HFFc6 (cell line): ENCODE measurements around the gene DXO. TPM values are rescaled to one million over a fixed set of nuclear protein-coding genes. Genes with fewer than 3 reads are reported as not detected.
"Not testable (repeated sequence)": the region's sequence is repeated elsewhere in the genome, so short reads cannot be mapped to it uniquely, and the experiment has no call there.

Experiments
- DNase-seq: peaks from one replicate; pipeline ENCODE4 v3.0.0-alpha.2; 2018
- H3K27ac Mint-ChIP-seq: 2 replicates; pipeline ENCODE4 v1.8.0; 2020; ENCODE audit warnings: mild to moderate bottlenecking, mixed read lengths
- H3K27me3 Mint-ChIP-seq: 2 replicates; pipeline ENCODE4 v1.8.0; 2021; ENCODE audit warnings: mild to moderate bottlenecking, moderate library complexity, mixed read lengths; ENCODE audit not compliant: insufficient read depth
- H3K36me3 Mint-ChIP-seq: 2 replicates; pipeline ENCODE4 v1.8.0; 2021; ENCODE audit warnings: low read depth, mixed read lengths
- H3K4me1 Mint-ChIP-seq: 2 replicates; pipeline ENCODE4 v1.8.0; 2020; ENCODE audit warnings: low read depth, mixed read lengths
- H3K4me3 Mint-ChIP-seq: 2 replicates; pipeline ENCODE4 v1.8.0; 2020; ENCODE audit warnings: mild to moderate bottlenecking, moderate library complexity, mixed read lengths
- H3K9me3 Mint-ChIP-seq: 2 replicates; pipeline ENCODE4 v1.8.0; 2020; ENCODE audit warnings: mild to moderate bottlenecking, mixed read lengths
- long read RNA-seq: library from polyadenylated mRNA; unstranded; transcript quantifications from one replicate; pipeline ENCODE4 v2.0.0, GENCODE V29; 2019
- total RNA-seq, 6 experiments: library from RNA; stranded (reverse); fragmentation: NEBNext Ultra II Directional; extraction: Animal tissue kit (Norgen Biotek cat#: 25700); gene quantifications; 2 replicates in 1 of 6; 3 replicates in 5 of 6; pipeline ENCODE4 v1.2.3, GENCODE V29; 2021
- TF ChIP-seq, protein P1 (sequence below): fragments of 200-600 bp; sonication (generic); IDR thresholded peaks from 2 replicates; pipeline ENCODE4 v1.5.0; 2021; ENCODE audit warnings: antibody characterized with exemption, mild to moderate bottlenecking

Gene DXO
- 10 to 100 TPM; 14.1 to 20.5 (median 16.5) TPM for total RNA-seq
- long read RNA-seq, transcript DXO-201 (7 exons, 1,628 nt) = major isoform, 11 of 24 reads
- long read RNA-seq, partial matches to known transcripts = 3 of 24 reads
- long read RNA-seq, other reads (novel, unspliced or antisense) = 9 of 24 reads

DNA sequence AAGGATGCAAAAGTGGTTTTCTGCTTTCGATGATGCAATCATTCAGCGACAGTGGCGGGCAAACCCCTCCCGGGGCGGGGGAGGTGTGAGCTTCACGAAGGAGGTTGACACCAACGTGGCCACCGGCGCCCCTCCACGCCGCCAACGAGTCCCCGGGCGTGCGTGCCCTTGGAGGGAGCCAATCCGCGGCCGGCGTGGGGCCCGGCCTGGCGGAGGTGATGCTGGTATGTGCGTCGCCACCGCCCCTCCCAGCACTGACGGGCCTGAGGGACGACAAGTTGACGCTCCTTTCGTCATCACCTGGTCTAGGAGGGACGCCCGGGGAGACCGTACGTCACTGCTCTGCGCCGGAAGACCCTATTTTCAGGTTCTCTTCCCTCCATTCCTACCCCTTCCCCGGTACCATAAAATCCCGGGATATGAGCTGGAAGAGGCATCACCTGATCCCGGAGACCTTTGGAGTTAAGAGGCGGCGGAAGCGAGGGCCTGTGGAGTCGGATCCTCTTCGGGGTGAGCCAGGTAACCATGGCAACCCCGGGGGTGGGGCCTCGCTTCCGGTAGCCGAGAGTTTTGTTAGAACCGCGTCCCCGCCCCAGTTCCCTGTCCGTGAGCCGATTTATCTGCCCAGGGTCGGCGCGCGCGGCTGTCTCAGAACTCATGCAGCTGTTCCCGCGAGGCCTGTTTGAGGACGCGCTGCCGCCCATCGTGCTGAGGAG is at the start of gene DXO:
DXO (minus strand) TSS at position 146 of the 716 bp plus-strand sequence. CDS start 463 bp downstream, outside the sequence.
- peaks cover 29% of the 10 kb centered on the region for H3K36me3 Mint-ChIP-seq
- peak; percentile 98 for DNase-seq
- peak within 1 kb of the TSS; percentile 96 for H3K27ac Mint-ChIP-seq
- TF ChIP-seq, protein P1, sequence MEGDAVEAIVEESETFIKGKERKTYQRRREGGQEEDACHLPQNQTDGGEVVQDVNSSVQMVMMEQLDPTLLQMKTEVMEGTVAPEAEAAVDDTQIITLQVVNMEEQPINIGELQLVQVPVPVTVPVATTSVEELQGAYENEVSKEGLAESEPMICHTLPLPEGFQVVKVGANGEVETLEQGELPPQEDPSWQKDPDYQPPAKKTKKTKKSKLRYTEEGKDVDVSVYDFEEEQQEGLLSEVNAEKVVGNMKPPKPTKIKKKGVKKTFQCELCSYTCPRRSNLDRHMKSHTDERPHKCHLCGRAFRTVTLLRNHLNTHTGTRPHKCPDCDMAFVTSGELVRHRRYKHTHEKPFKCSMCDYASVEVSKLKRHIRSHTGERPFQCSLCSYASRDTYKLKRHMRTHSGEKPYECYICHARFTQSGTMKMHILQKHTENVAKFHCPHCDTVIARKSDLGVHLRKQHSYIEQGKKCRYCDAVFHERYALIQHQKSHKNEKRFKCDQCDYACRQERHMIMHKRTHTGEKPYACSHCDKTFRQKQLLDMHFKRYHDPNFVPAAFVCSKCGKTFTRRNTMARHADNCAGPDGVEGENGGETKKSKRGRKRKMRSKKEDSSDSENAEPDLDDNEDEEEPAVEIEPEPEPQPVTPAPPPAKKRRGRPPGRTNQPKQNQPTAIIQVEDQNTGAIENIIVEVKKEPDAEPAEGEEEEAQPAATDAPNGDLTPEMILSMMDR = no peak
- peak within 1 kb of the TSS; percentile 92 for H3K4me3 Mint-ChIP-seq
- H3K4me1 Mint-ChIP-seq = peaks cover 37% of the 10 kb centered on the region
- peaks cover 20% of the 10 kb centered on the region for H3K27me3 Mint-ChIP-seq
- H3K9me3 Mint-ChIP-seq = peaks cover 3% of the 10 kb centered on the region; the same call in 1 of the 2 replicates

DNA sequence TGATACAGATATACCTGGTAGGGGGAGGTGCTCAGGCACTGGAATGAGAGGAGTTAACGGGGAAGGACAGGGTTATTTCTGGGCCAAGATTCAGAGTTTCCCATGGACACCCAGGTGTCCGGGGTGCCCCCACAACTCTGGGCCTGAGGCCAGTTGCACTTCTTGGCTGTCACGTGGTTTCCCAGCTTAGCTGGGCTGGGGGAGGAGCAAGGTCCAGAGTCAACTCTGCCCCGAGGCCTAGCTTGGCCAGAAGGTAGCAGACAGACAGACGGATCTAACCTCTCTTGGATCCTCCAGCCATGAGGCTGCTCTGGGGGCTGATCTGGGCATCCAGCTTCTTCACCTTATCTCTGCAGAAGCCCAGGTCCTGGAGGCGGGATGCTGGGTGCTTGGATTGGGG is 42.6 kb upstream of the DXO start, which contains the start of gene C4B:
C4B (plus strand) TSS at position 249 of the 400 bp plus-strand sequence; CDS start at position 300, 51 bp downstream.
- H3K4me1 Mint-ChIP-seq, H3K4me3 Mint-ChIP-seq, DNase-seq, H3K9me3 Mint-ChIP-seq, H3K27me3 Mint-ChIP-seq, H3K36me3 Mint-ChIP-seq, H3K27ac Mint-ChIP-seq: not testable (repeated sequence)

DNA sequence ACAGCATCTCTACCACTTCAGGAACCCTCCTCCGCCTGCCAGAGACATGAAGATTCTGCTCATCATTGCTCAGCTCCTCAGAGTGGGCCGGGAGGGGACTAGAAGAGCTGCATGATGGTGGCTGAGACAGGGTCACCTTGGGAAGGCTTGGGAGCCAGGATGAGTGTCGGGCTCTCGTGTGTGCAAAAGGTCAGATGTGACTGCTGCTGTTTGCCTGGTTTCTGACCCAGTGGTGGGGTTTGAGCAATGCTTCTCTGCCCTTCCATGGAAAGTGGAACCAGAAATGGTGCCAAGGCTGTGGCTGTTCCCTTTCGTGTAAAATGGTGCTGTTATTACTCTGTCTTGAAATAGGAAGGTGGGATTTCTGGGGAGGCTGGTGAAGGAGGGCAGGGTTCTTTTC is 41.8 kb upstream of the DXO start:
- not testable (repeated sequence) for DNase-seq, H3K27ac Mint-ChIP-seq, H3K36me3 Mint-ChIP-seq, H3K27me3 Mint-ChIP-seq, H3K4me3 Mint-ChIP-seq, H3K9me3 Mint-ChIP-seq, H3K4me1 Mint-ChIP-seq

DNA sequence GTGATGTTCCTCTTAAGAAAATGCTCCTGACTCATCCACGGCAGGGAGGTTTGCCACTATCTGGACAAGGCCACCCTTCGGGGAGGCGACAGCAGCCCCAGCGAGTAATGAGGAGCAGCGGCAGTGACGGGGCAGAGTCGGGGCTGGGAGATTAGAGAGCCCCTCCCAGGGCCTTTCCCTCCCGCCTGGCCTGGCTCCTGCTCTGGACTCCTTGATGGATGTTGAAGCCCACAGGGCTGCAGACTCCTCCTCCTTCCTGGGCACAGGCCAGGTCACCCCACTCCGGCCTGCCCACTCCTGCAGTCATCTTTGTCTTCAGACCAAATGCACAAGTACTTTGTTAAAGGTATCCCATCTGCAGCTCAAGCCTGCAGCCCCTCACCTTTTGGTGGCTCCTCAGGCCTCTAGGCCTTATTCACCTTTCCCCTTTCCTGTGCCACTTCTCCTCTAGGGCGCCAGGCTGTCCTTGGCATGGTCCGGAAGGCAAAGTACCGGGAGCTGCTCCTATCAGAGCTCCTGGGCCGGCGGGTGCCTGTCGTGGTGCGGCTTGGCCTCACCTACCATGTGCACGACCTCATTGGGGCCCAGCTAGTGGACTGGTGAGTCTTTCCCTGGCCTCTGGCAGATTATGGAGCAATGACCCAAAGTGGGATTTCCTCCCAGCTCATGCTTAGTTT is 41.1 kb upstream of the DXO start:
- H3K4me1 Mint-ChIP-seq, H3K4me3 Mint-ChIP-seq, H3K9me3 Mint-ChIP-seq, H3K27ac Mint-ChIP-seq, DNase-seq, H3K27me3 Mint-ChIP-seq, H3K36me3 Mint-ChIP-seq: not testable (repeated sequence)

DNA sequence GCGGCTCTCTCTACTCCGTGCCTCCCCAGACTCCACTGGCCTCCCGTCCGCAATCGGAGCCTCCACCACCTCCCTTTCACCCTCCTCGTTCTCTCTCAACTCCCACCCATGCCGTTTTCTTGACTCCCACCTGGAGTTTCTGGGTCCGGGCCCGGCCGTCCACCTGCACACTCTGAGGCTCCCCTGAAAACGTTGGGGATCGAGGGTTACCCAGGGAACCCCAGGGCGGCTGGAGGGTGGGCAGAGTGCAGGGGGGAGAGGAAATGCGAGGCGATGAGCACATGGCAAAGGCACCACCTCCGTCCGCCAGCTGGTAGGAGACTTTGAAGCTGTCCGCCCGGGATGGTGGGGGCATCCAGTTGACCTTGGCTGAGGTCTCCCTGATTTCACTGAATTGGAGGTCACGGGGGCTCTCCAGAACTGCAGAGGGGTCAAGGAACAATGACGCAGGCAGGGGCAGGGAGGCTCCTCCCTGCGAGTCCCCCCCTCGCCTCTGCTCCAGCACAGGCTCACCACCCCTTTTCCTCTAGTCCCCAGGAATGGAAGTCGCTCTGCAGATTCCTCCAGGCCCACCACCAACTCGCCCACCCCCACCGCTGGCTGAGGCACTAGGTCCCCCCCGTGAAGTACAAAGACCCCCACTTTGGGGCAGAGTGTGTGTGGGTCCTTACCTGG is 39.1 kb upstream of the DXO start:
- not testable (repeated sequence) for H3K9me3 Mint-ChIP-seq, H3K36me3 Mint-ChIP-seq, H3K27ac Mint-ChIP-seq, DNase-seq, H3K4me1 Mint-ChIP-seq, H3K4me3 Mint-ChIP-seq, H3K27me3 Mint-ChIP-seq

DNA sequence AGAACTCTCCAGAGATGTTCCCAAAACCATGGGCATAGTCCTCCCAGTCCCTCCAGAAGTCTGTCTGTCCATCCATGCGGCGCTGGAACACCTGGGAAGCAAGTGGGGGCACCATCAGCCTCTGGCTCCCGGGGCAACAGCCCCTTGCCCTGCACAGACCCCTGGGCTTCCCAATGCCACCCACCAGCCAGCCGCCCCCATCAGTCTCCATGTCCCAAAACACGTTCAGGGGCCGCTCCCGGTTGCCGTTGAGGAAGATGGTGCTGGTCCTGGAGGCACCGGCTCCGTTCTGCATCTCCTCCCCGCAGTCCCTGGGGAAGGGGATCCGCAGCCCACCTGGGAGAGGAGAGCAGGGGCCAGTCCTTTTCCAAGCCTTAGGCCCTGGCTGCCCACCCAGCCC is 37.6 kb upstream of the DXO start:
- H3K27ac Mint-ChIP-seq, H3K4me1 Mint-ChIP-seq, H3K36me3 Mint-ChIP-seq, H3K9me3 Mint-ChIP-seq, H3K27me3 Mint-ChIP-seq, DNase-seq, H3K4me3 Mint-ChIP-seq: not testable (repeated sequence)

DNA sequence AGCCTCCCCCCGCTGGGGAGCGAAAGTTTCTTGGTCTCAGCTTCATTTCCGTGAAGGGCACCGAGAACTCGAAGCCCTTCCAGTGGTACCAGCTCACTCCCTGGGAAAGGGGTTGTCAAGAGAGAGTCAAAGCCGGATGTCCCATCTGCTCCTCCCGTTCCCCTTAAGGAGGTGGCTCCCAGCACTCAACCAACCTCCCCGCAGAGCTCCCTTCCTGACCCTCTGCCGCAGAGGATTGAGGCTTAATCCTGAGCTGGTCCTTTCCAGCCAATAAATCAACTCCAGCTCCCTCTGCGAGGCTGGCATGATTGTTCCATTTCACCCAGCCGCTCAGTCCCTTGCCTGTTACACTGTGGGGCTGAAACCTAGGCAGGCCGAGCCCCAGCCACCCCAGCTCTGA is 36.7 kb upstream of the DXO start:
- DNase-seq, H3K4me3 Mint-ChIP-seq: not testable (repeated sequence)

DNA sequence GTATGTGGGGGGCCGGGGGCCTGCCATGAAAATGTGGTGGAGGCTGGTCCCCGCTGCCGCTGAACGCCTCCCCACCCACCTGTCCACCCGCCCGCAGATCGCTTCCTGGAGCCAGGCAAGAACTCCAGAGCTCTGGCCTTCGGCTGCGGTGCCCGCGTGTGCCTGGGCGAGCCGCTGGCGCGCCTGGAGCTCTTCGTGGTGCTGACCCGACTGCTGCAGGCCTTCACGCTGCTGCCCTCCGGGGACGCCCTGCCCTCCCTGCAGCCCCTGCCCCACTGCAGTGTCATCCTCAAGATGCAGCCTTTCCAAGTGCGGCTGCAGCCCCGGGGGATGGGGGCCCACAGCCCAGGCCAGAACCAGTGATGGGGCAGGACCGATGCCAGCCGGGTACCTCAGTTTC is 36.1 kb upstream of the DXO start:
- H3K9me3 Mint-ChIP-seq, H3K27me3 Mint-ChIP-seq, H3K27ac Mint-ChIP-seq, H3K36me3 Mint-ChIP-seq, DNase-seq, H3K4me1 Mint-ChIP-seq, H3K4me3 Mint-ChIP-seq: not testable (repeated sequence)

More for the DNA sequence above, 36.7 kb upstream of the DXO start:
- not testable (repeated sequence) for H3K27ac Mint-ChIP-seq, H3K36me3 Mint-ChIP-seq, H3K27me3 Mint-ChIP-seq, H3K4me1 Mint-ChIP-seq, H3K9me3 Mint-ChIP-seq

DNA sequence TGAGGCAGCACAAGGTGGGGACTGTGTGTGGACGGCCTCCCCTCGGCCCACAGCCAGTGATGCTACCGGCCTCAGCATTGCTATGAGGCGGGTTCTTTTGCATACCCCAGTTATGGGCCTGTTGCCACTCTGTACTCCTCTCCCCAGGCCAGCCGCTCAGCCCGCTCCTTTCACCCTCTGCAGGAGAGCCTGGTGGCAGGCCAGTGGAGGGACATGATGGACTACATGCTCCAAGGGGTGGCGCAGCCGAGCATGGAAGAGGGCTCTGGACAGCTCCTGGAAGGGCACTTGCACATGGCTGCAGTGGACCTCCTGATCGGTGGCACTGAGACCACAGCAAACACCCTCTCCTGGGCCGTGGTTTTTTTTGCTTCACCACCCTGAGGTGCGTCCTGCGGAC is 35.1 kb upstream of the DXO start:
- not testable (repeated sequence) for H3K4me3 Mint-ChIP-seq, H3K9me3 Mint-ChIP-seq, H3K4me1 Mint-ChIP-seq, H3K27me3 Mint-ChIP-seq, H3K36me3 Mint-ChIP-seq, H3K27ac Mint-ChIP-seq, DNase-seq

DNA sequence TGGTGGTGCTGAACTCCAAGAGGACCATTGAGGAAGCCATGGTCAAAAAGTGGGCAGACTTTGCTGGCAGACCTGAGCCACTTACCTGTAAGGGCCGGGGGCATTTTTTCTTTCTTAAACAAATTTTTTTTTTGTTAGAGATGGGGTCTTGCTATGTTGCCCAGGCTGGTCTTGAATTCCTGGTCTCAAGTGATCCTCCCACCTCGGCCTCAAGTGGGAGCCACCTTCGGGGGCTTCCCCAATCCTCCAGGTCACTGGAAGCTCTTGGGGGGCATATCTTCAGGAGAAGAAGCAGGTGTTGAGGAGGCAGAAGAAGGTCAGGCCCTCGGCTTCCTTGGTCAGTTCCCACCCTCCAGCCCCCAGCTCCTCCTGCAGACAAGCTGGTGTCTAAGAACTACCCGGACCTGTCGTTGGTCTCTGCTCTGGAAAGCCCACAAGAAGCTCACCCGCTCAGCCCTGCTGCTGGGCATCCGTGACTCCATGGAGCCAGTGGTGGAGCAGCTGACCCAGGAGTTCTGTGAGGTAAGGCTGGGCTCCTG is 34.1 kb upstream of the DXO start:
- H3K4me3 Mint-ChIP-seq, H3K36me3 Mint-ChIP-seq, H3K27me3 Mint-ChIP-seq, H3K4me1 Mint-ChIP-seq, H3K27ac Mint-ChIP-seq, DNase-seq, H3K9me3 Mint-ChIP-seq: not testable (repeated sequence)

DNA sequence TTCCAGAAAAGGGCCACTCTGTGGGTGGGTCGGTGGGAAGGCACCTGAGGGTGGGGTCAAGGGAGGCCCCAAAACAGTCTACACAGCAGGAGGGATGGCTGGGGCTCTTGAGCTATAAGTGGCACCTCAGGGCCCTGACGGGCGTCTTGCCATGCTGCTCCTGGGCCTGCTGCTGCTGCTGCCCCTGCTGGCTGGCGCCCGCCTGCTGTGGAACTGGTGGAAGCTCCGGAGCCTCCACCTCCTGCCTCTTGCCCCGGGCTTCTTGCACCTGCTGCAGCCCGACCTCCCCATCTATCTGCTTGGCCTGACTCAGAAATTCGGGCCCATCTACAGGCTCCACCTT is 33.6 kb upstream of the DXO start:
- not testable (repeated sequence) for H3K27me3 Mint-ChIP-seq, DNase-seq, H3K36me3 Mint-ChIP-seq, H3K27ac Mint-ChIP-seq, H3K9me3 Mint-ChIP-seq, H3K4me3 Mint-ChIP-seq, H3K4me1 Mint-ChIP-seq

DNA sequence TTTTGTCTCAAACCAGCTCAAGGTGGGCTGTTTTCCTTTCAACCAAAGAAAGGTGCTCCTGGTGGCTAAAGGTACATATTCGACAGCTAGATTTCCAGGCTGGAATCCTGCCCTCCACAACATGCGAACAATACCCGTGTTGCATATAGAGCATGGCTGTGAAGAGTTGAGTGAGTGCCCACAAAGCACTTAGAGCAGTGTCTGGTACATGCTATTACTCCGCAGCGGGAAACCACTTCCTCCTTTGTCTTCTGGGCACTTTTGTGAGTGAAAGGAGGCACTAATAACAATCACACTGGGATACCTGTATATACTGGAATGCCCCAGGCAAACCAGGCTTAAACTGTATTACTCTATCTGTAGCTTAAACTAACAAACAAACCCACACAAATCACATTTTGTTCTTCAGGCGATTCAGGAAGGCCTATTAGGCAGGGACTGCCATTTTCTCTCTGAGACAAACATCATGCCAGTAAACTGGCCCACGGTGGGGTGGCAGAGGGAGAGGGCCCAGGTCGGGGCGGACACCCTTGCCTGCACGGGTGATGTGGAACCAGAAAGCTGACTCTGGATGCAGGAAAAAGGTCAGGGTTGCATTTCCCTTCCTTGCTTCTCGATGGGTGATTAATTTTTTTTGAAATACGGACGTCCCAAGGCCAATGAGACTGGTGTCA is 33.1 kb upstream of the DXO start:
- H3K4me1 Mint-ChIP-seq, H3K27me3 Mint-ChIP-seq, H3K27ac Mint-ChIP-seq, H3K36me3 Mint-ChIP-seq, DNase-seq, H3K4me3 Mint-ChIP-seq, H3K9me3 Mint-ChIP-seq: not testable (repeated sequence)
